NCI-H1436 (cell line): Measurements from ENCODE around the gene MSLN.

Source experiments
- DNase-seq: peaks from one replicate; lab custom pipeline; 2025; lab: John Stamatoyannopoulos, UW

Gene MSLN

DNA sequence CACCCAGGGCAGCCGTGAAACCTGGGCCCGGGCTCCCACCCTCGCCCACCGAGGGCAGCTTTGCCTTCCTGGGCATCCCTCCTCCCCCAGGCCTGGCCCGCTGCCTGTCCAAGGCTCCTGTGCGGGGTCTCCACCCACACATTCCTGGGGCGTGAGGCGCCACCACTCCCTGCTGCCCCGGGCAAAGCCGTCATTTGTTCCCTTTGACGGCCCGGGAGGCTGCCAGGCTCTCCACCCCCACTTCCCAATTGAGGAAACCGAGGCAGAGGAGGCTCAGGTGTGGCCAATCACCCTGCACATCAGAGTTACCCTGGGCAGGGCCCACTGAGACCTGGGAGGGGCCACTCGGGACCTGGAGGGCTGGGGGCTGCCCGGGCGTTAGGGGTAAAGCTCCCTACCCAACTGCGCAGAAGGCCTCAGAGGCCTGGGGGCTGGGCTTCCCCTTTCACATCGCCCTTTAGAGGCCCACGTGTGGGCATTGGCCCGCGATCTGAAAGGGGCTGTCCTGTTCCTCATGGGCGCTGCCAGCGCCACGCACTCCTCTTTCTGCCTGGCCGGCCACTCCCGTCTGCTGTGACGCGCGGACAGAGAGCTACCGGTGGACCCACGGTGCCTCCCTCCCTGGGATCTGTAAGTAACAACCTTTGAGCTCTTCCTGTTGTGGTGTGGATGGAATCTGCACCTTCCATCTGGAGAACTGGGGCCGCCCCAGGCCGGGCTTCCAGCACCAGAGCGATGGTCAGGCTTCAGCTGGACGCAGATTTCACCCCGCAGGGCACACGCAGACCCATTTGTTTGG, at the start of gene MSLN:
Gene MSLN, plus strand, starts transcription at position 190 of the 799 bp plus-strand sequence. CDS start 1,947 bp downstream, outside the sequence.
- no peak for DNase-seq

DNA sequence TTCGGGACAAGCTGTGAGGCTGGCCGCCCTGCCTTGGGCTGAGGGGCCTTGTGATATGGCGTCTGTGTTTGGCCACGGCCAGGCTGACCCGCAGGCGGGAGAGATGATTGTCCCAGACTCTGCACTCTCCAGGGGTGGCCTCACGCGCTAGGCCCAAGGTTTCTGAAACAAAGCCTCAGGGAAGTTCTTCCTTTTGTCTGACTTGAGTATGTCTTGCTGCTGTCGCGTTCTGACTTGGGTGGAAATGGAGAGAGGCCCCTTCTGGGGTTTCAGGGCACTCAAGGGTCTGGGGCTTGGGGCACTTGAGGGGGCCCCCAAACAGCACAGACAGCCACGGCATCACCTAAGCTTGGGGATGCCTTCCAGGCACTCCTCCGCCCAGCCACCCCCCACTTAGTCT, 49.5 kb upstream of the MSLN start:
- DNase-seq: no peak

DNA sequence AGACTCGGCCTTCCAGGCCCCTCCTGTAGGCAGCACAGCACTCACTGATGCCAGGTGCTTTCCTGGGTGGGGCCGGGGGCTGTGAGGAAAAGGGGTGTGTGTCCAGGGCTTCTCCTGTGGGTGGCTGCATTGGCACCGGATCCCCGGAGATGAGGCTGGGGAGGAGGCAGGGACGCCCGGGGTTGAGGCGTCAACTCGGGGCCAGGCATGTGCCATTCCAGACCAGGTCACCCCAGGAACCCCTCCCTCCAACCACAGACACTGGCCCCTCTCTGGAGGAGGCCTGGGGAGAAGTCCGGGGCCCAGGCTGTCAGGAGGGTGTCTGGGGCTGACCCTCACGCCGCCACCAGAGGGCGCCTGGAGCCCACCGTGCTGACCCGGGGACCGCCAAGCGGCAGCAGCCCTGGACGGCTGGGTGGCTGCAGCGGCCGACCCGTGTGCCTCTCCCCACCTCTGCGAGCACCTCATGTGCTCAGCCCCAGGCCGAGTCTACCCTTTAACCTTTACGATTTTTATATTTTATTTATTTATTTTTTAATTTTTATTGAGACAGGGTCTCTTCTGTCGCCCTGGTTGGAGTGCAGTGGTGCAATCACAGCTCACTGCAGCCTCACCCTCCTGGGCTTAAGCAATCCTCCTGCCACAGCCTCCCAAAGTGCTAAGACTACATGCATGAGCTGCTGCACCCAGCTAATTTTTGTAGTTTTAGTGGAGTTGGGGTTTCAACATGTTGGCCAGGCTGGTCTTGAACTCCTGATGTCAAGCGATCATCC, 48.8 kb upstream of the MSLN start:
- DNase-seq: peak; percentile 48

DNA sequence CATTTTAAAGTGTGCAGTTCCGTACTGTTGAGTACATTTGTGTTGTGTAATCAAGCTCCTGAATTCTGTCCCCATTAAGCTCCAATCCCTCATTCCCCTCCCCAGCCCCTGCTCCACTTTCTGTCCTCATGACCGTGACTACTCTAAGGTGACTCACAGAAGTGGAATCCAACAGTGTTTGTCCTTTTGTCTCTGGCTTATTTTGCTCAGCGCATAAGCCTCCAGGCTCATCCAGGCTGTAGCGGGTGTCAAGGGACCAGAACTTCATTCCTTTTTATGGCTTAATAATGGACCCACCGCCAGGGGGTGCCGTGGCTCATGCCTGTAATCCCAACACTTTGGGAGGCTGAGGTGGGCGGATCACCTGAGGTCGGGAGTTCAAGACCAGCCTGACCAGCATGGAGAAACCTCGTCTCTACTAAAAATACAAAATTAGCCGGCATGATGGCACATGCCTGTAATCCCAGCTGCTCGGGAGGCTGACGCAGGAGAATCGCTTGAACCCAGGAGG, 47.7 kb upstream of the MSLN start:
- DNase-seq: peak; percentile 38

DNA sequence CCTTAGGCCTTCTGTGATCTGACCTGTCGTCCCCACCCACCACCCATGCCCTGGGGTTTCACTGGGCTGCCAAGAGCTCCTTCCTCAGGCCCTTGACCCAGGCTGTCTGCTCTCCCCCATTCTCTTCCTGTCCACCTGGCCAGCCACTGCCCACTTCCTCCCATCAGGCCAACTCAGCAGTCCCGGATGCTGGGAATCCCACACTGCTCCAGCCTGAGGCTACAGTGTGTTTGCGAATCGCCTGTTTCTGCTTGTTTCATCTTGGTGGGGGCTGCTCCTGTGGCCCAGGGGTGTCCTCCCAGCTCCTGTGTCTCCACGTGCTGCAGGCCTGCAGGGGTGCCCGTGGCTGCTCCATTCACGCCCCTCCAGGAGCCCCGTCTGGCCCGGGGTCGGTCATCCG, 46.5 kb upstream of the MSLN start:
- no peak for DNase-seq

DNA sequence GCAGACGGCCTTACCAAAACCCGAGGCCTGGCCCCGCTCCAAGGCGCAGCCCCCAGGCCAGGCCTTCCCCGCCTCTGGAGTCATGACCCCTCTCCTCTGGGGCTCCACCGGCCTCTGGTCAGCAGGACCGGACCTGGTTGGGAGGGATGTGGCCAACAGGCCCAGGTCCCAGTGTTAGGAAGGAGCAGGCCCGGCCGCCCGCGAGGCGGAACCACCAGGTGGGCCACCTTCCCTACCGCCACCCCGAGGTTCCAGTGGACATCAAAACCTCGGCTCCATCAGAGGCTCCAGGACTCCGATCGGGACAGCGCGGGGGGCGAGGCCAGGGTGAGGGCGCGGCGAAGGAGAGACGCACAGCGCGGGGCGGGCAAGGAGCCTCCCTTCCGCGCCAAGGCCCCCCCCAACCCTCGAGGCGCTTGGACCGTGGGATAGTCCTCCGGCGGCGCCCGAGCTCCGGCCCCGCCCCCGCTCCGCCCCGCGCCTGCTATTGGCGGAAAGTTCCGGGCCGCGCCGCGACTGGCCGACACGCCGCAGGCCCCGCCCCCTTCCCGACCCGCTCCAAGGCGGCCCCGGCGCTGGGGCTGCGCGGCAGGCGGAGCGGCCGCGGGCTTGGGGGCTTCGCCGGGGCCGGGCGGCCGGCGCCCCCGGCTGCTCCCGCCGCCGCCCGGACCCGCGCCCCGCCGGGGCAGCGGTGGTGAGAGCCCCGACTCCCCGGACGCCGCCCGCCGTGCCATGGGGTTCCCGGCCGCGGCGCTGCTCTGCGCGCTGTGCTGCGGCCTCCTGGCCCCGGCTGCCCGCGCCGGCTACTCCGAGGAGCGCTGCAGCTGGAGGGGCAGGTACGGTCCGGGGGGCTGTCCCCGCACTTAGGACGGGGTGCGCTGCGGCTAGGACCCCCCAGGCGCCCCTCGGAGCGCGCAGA, 45.7 kb upstream of the MSLN start, which contains the start of gene METRN:
Gene METRN, plus strand, starts transcription at position 561 of the 919 bp plus-strand sequence. Its CDS starts 172 bp downstream, at position 733.
- DNase-seq: peak; percentile 83

DNA sequence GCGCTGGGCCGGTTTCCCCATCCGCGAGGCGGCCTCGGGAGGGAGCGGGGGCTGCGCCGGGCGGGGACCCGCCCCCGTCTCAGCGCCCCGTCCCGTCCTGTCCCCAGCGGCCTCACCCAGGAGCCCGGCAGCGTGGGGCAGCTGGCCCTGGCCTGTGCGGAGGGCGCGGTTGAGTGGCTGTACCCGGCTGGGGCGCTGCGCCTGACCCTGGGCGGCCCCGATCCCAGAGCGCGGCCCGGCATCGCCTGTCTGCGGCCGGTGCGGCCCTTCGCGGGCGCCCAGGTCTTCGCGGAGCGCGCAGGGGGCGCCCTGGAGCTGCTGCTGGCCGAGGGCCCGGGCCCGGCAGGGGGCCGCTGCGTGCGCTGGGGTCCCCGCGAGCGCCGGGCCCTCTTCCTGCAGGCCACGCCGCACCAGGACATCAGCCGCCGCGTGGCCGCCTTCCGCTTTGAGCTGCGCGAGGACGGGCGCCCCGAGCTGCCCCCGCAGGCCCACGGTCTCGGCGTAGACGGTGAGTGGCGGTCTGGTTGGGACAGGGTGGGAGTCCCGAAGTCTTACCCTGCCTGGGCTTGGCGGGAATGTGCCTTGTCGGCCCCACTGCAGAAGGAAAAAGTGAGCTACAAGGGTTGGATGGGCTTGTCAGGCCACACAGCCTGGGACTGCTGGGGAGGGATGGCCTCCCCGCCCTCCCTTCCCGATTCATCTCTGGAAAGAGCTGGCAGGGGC, 44.9 kb upstream of the MSLN start:
- peak; percentile 9 for DNase-seq

DNA sequence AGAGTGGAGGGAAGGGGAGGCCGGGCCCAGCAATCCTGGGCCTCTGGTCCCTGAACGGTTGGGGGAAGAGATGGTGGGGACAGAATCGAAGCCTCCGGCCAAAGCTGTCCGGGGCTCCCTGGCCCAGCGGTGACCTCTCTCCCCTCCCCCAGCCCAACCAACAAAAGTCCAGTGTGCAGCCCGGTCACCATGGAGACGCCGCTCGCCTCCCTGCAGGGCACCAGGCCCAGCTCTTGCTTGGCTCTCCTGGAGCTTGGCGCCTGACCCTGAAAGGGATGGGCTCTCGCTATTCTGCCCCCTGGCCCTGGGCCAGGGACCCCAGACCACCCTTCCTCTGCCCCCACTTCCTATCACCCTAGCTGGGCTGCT, 44.4 kb upstream of the MSLN start:
- no peak for DNase-seq

DNA sequence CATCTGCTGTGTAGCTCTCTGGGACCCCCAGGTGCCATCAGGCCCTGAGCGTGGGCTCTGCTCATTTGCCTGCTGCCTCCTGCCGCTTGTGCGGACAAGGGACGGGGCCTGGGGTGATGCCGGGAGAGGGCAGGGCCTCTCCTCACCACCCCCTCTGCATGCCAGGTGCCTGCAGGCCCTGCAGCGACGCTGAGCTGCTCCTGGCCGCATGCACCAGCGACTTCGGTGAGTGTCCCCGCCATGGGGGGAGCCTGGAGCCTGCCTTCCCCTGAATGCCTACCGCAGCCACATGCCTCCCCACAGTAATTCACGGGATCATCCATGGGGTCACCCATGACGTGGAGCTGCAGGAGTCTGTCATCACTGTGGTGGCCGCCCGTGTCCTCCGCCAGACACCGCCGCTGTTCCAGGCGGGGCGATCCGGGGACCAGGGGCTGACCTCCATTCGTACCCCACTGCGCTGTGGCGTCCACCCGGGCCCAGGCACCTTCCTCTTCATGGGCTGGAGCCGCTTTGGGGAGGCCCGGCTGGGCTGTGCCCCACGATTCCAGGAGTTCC, 43.7 kb upstream of the MSLN start:
- no peak for DNase-seq

DNA sequence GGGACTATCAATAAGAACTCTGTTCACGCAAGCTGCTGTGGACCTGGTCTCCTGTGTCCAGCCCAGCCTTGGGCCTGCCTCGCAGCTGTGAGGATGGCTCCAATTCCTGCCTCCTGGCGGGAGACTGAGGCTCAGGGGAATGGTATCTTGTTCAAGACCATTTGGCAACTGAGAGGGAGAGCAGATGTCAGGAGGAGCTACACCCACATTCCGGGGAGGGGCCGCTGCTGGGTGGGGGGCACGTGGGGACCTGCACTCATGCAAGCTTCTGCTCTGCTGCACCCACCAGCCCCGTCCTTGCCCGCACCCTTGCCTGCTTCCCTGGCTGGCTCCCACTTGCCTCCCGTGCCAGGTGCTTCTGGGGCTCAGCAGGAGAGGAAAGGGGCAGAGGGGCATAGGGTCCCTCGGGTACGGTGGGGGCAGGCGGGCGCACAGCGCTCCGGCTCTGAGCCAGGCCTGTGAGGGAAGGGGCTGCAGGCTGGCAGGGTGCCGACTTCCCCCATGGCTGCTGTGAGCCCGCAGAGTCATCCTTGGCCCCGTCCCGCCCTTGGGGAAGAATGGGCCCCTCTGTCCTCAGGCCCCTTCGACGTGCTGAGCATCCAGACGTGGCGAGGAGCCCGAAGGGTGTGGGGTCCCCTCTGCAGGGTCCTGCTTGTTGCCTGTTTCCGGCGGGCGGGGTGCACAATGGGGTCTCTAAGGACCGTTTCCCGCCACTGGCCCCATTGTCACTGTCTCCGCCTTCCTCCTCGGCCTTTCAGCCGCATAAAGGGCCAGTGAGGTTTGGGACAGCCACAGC, 42.9 kb upstream of the MSLN start:
- DNase-seq: no peak

DNA sequence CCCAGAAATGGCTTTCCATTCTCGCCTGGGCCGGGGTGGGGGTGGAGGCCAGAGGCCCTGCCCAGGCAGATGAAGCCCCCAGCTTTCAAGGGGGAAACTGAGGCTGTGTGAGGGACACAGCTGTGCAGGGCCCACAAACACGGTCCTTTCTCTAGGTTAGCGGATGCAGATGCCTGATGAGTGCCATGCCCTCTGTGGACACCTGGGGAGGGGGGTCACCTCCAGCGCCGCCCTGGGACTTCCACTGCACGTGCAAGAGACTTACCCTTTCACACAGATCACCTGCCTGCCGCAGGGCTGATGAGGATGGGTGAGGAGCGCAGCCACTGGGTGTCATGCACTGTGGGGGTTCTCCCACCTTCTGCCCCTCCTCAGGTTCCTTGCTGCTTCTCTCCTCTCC, 42.1 kb upstream of the MSLN start:
- no peak for DNase-seq

DNA sequence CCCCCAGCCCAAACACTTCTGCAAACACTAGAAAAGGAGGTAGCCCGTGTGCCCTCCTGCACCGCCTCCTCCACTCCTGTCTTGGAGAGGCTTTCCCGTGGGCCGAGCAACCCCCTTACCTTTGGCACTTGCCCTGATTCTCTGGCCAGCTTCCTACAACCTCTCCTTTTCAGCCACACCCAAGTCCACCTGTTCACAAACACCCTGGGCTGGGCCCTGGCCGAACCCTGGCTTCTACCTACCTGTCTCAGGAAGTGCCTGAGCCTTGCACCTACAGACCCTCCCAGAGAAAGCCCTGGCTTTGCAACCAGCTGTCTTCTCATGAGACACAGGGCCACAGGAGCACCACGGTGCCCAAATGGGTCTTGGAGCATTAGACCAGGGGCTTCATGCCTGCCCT, 41.6 kb upstream of the MSLN start:
- DNase-seq: no peak

DNA sequence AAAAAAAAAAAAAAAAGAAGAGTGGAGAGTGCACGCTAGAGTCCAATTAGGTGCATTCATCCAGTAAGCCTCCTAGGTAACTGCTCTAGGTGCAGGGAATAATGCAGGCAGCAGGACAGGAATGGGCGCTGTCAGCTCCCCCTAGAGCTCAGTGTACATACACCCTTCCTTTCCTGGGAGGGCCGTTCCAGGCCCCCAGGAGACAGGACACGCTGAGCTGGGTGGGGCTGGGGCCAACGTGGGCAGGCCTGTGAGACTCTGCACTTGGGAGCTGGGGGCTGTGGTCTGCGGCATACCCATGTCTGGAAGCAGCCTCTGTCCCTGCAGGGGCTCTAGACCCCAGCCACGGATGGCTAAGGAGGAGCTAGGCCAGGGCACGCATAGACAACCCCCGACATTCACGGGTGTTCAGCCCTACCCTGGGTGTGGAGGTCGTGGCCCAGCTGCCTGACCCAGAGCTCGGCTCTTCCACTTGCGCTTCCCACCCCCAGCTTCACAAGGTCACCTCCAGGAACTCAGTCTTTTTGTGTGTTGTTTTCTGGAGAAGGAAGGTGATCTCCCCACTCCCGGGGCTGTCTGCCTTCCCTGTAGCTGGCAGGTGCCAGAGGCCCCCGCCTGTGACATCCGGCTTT, 40.6 kb upstream of the MSLN start:
- DNase-seq: peak; percentile 11

DNA sequence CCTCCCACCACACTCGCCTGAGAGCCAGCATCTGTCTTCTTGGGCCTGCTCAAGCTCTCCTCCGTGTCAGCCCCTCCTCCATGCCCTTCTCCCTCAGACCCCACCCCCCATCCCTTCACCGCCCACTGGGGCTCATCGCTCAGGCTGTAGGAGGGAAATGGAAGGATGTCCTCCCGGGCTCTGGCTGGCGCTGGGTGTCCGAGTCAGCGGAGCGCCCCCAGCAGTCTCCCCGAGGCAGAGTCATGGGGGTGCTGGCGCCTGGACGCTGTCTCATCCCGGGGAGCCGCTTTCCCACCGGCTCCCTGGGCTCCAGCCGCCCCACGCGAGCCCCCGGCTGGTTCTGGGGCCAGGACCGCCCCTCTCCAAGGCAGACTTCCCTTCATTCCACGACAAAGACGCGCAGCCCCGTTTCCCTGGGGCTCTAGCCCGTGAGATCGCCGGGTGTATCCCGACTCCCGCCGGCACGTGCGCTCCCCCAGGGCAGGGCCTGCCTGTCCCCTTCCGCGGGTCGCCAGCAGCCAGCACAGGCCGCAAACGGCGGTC, 40.0 kb upstream of the MSLN start:
- peak; percentile 42 for DNase-seq

DNA sequence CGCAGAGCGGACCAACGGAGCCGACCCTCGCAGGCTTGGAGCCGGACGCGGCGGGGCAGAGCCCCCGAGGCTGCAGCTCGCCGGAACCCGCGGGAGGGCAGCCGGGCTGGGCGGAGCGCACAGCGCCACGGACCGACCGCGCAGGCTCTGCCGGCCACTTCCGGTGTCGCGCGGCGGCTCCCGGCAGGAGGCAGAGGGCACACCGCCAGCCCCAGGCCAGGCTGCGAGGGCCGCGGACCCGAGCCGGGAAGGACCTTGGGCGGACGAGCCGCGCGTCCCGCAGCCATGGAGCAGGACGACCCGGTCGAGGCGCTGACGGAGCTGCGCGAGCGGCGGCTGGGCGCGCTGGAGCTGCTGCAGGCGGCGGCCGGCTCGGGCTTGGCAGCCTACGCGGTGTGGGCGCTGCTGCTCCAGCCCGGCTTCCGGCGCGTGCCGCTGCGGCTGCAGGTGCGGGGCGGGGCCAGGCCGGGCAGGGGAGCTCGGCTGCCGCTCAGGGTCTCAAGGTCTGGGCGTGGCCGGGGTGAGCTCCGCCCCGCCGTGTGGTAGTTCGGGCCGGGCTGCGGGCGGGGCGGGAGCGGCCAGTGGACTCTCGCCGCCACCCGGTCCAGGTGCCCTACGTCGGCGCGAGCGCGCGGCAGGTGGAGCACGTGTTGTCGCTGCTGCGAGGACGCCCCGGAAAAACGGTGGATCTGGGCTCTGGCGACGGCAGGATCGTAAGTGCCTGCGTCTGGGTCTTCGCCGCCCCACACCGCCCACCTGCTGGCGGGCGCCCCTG, 39.4 kb upstream of the MSLN start, which contains the start of gene ANTKMT:
Gene ANTKMT, plus strand, starts transcription at position 157 of the 775 bp plus-strand sequence. Its CDS starts 129 bp downstream, at position 286.
- DNase-seq: peak; percentile 83

DNA sequence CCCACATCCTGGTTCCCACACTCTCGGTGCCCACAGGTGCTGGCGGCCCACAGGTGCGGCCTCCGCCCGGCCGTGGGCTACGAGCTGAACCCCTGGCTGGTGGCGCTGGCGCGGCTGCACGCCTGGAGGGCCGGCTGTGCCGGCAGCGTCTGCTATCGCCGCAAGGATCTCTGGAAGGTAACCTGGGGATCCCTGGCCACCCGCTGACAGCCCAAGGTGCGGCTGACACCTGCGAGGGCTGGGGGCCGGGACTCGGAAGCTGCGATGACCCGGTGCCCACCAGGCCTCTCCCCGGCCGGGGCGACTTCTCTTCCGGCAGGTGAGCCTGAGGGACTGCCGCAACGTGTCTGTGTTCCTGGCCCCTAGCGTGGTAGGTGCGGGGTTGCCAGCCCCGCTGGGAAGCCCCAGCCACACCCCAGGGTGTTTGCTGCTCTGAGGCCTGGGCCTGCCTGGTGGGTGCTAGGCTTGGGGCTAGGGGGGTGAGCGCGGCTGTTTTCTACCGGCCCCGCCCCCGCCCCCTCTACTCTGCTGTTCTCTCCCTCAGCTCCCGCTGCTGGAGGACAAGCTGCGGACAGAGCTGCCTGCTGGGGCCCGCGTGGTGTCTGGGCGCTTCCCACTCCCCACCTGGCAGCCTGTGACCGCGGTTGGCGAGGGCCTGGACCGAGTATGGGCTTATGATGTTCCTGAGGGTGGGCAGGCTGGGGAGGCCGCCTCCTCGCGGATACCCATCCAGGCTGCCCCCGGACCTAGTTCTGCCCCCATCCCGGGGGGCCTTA, 38.6 kb upstream of the MSLN start:
- no peak for DNase-seq

DNA sequence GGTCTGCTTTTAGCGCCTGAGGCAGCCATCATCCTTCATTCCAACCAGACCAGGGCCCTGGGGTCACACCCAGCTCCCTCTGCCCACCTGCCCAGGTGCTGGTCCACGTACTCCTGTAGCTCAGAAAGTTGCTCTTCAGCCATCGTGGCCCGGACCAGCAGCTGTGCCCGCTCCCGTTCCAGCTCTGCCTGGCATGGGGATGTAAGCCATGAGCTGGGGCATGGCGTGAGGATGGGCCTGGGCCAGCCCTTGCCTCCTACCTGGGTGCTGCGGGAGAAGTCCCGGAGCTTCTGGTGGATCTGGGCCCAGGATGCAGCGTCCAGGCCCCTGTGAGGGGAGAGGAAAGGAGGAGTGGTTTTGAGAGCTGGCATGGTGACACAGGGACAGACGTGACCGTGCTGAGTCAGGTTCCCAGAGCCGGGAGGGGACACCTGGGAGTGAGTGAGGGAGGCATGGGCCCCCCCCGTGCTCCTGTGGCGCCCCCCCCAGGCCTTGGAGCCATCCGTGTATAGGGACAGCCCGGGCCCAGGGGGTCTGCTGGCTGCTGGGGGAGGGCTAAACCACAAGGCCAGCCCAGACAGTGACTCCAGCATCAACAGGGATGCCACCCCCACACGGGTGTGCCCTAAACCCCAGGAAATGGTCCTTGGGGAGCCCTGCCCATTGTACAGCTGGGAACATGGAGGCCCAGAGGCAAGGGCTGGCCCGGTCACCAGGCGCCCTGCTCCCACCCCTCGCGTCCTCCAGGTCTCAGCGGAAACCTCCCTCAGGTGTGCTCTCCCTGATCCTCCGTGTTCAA, 37.5 kb upstream of the MSLN start:
- no peak for DNase-seq
